DND-41 (cell line): Measurements from ENCODE around the gene BFSP1.

Source experiments
- ATAC-seq: fragments of 200-7000 bp; cut with Tn5 transposase; 3 replicates; pipeline ENCODE4 v1.9.1; 2021; ENCODE audit warnings: low read depth; ENCODE audit not compliant: insufficient read depth
- DNase-seq: peaks from one replicate; pipeline ENCODE4 v3.0.0-alpha.2; 2020
- H2AFZ ChIP-seq: 2 replicates; pipeline ENCODE4 v1.6.0; 2012; ENCODE audit warnings: low read depth, low read length
- H3K27ac ChIP-seq: 2 replicates; pipeline ENCODE4 v1.5.1; 2012; ENCODE audit warnings: low read length, inconsistent platforms
- H3K27me3 ChIP-seq: fragments of 200-600 bp; sonication (generic); 2 replicates; pipeline ENCODE4 v1.6.0; 2012; ENCODE audit warnings: low read length, mild to moderate bottlenecking, inconsistent platforms; ENCODE audit not compliant: insufficient read depth, poor library complexity
- H3K36me3 ChIP-seq: 2 replicates; pipeline ENCODE4 v1.5.1; 2012; ENCODE audit warnings: low read length, inconsistent platforms; ENCODE audit not compliant: insufficient read depth
- H3K4me1 ChIP-seq: 2 replicates; pipeline ENCODE4 v1.5.1; 2012; ENCODE audit warnings: mild to moderate bottlenecking, low read length; ENCODE audit not compliant: insufficient read depth
- H3K4me2 ChIP-seq: 2 replicates; pipeline ENCODE4 v1.6.0; 2012; ENCODE audit warnings: mild to moderate bottlenecking, moderate library complexity, low read length, inconsistent platforms; ENCODE audit not compliant: insufficient read depth
- H3K4me3 ChIP-seq, 2 experiments: fragments of 200-600 bp in 1 of 2; shearing (Covaris generic) in 1 of 2; 2 replicates each; pipeline ENCODE4 v1.5.1; 2012 to 2016; ENCODE audit warnings: inconsistent platforms in 2 of 2, low read length in 2 of 2, mild to moderate bottlenecking in 2 of 2, low read depth in 1 of 2, moderate library complexity in 1 of 2
- H3K79me2 ChIP-seq: 2 replicates; pipeline ENCODE4 v1.6.0; 2012; ENCODE audit warnings: low read length, inconsistent platforms; ENCODE audit not compliant: insufficient read depth
- H3K9ac ChIP-seq: 2 replicates; pipeline ENCODE4 v1.6.0; 2012; ENCODE audit warnings: low read depth, mild to moderate bottlenecking, inconsistent platforms, low read length, moderate library complexity
- H3K9me3 ChIP-seq: 2 replicates; pipeline ENCODE4 v1.5.1; 2012; ENCODE audit warnings: low read length, moderate library complexity, mild to moderate bottlenecking, inconsistent platforms; ENCODE audit not compliant: insufficient read depth, severe bottlenecking
- H4K20me1 ChIP-seq: 2 replicates; pipeline ENCODE4 v1.6.0; 2012; ENCODE audit warnings: low read length; ENCODE audit not compliant: insufficient read depth
- EZH2 ChIP-seq: IDR thresholded peaks from 3 replicates; pipeline ENCODE4 v1.6.1; 2012; ENCODE audit warnings: borderline replicate concordance, low read depth, mild to moderate bottlenecking, moderate library complexity, low read length, inconsistent platforms; ENCODE audit not compliant: severe bottlenecking
- TF ChIP-seq, protein P1 (sequence below): IDR thresholded peaks from 2 replicates; pipeline ENCODE4 v1.5.1; 2012; ENCODE audit warnings: borderline replicate concordance, low read length, moderate library complexity, mild to moderate bottlenecking; ENCODE audit not compliant: poor library complexity, severe bottlenecking; ENCODE audit errors: extremely low read depth

Gene BFSP1

DNA sequence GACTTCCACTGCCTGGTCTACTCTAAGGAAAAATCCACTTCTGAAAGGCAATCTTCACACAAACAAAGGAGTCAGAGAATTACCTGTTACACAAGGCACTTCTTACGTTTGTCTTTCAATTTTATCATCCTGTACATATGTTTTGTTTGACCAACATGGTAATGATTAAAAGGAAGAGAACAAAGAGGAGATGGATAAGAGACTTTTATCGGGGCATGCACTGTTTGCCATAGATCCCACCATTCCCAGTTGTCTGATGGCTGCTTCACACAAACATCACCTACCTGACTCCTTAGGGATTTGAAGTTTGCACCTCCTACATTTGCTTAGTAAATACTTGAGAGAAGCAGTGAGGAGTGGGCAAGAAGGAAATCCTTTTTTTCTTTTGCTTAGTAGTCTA lies 87.1 kb downstream of the BFSP1 start:
- Histone ChIP-seq H4K20me1 (no peaks in the 10 kb centered on the region), H3K9ac (no peak overlapping the region), H3K9me3 (no peaks in the 10 kb centered on the region), H3K27me3 (no peaks in the 10 kb centered on the region), H3K4me2 (no peak overlapping the region), H3K4me3 (no peak overlapping the region), H2AFZ (no peak overlapping the region), H3K79me2 (no peaks in the 10 kb centered on the region), H3K4me1 (no peaks in the 10 kb centered on the region), H3K36me3 (no peaks in the 10 kb centered on the region), H3K27ac (no peak overlapping the region)
- TF ChIP-seq, protein P1, sequence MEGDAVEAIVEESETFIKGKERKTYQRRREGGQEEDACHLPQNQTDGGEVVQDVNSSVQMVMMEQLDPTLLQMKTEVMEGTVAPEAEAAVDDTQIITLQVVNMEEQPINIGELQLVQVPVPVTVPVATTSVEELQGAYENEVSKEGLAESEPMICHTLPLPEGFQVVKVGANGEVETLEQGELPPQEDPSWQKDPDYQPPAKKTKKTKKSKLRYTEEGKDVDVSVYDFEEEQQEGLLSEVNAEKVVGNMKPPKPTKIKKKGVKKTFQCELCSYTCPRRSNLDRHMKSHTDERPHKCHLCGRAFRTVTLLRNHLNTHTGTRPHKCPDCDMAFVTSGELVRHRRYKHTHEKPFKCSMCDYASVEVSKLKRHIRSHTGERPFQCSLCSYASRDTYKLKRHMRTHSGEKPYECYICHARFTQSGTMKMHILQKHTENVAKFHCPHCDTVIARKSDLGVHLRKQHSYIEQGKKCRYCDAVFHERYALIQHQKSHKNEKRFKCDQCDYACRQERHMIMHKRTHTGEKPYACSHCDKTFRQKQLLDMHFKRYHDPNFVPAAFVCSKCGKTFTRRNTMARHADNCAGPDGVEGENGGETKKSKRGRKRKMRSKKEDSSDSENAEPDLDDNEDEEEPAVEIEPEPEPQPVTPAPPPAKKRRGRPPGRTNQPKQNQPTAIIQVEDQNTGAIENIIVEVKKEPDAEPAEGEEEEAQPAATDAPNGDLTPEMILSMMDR, result no peak
- no peak for TF ChIP-seq EZH2
- no peak for DNase-seq
- ATAC-seq, result no peak
